ENCODE data around the gene SLC11A2.

GRCh38 chr12:51075390-51075789 is 49.2 kb upstream of the SLC11A2 start:
- TF ChIP-seq EZH2 (IDR thresholded peaks at IDR 0.05; ENCODE audit: low read depth, unreplicated experiment) = no peak
- no peak for TF ChIP-seq CREB1 (CRISPR knock-in tag; IDR thresholded peaks at IDR 0.05; ENCODE audit: low read depth)
- TF ChIP-seq, protein P1, sequence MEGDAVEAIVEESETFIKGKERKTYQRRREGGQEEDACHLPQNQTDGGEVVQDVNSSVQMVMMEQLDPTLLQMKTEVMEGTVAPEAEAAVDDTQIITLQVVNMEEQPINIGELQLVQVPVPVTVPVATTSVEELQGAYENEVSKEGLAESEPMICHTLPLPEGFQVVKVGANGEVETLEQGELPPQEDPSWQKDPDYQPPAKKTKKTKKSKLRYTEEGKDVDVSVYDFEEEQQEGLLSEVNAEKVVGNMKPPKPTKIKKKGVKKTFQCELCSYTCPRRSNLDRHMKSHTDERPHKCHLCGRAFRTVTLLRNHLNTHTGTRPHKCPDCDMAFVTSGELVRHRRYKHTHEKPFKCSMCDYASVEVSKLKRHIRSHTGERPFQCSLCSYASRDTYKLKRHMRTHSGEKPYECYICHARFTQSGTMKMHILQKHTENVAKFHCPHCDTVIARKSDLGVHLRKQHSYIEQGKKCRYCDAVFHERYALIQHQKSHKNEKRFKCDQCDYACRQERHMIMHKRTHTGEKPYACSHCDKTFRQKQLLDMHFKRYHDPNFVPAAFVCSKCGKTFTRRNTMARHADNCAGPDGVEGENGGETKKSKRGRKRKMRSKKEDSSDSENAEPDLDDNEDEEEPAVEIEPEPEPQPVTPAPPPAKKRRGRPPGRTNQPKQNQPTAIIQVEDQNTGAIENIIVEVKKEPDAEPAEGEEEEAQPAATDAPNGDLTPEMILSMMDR (conservative IDR thresholded peaks at IDR 0.05; ENCODE audit: low read depth in 2 of 2) = no peak
- TF ChIP-seq EZH2phosphoT487 (IDR thresholded peaks at IDR 0.05; ENCODE audit: unreplicated experiment) = no peak

Measured in GM23338 (cell line).